Measurements from ENCODE around the gene ADCY1. TPM values are rescaled to one million over a fixed set of nuclear protein-coding genes. Genes with fewer than 3 reads are reported as not detected.

ADCY1 gene
- polyA plus RNA-seq, 1 experiment = 0.26 TPM

GRCh38 chr7:45712057-45712689 is 138.0 kb downstream of the ADCY1 start:
- TF ChIP-seq CTCF (IDR thresholded peaks at IDR 0.05; ENCODE audit: insufficient read depth, low read depth, low read length) = no peak
- no peak overlapping the region for H3K4me3 ChIP-seq (ENCODE audit: low read depth, low read length)
- peaks cover 6% of the 10 kb centered on the region for H3K27me3 ChIP-seq (ENCODE audit: control insufficient read depth, insufficient read depth, low read length)
- CTCF ChIA-PET = no interaction called here
- no peak for DNase-seq (ENCODE audit: low read depth)
- H3K36me3 ChIP-seq (ENCODE audit: control insufficient read depth, insufficient read depth, low read length) = no peaks in the 10 kb centered on the region
- POLR2A ChIA-PET = no interaction called here

- ChIA-PET CTCF (no interaction called here), POLR2A (no interaction called here)
- Histone ChIP-seq H3K4me3 (ENCODE audit: low read depth, low read length) (no peak overlapping the region), H3K36me3 (ENCODE audit: control insufficient read depth, insufficient read depth, low read length) (no peaks in the 10 kb centered on the region), H3K27me3 (ENCODE audit: control insufficient read depth, insufficient read depth, low read length) (peaks cover 3% of the 10 kb centered on the region)
- no peak for TF ChIP-seq CTCF (IDR thresholded peaks at IDR 0.05; ENCODE audit: insufficient read depth, low read depth, low read length)
- DNase-seq (ENCODE audit: low read depth) = no peak
Observed at GRCh38 chr7:45712872-45713668, 138.9 kb downstream of the ADCY1 start.

GRCh38 chr7:45713669-45714520 is 139.7 kb downstream of the ADCY1 start:
- Histone ChIP-seq H3K36me3 (ENCODE audit: control insufficient read depth, insufficient read depth, low read length) (no peaks in the 10 kb centered on the region), H3K27me3 (ENCODE audit: control insufficient read depth, insufficient read depth, low read length) (peaks cover 1% of the 10 kb centered on the region), H3K4me3 (ENCODE audit: low read depth, low read length) (no peak overlapping the region)
- ChIA-PET CTCF (no interaction called here), POLR2A (no interaction called here)
- DNase-seq (ENCODE audit: low read depth) = no peak
- TF ChIP-seq CTCF (IDR thresholded peaks at IDR 0.05; ENCODE audit: insufficient read depth, low read depth, low read length) = no peak

GRCh38 chr7:45714521-45714820 is 140.3 kb downstream of the ADCY1 start:
- CTCF ChIA-PET = no interaction called here
- no peak for TF ChIP-seq CTCF (IDR thresholded peaks at IDR 0.05; ENCODE audit: insufficient read depth, low read depth, low read length)
- no peak overlapping the region for H3K4me3 ChIP-seq (ENCODE audit: low read depth, low read length)
- H3K36me3 ChIP-seq (ENCODE audit: control insufficient read depth, insufficient read depth, low read length) = no peaks in the 10 kb centered on the region
- POLR2A ChIA-PET = no interaction called here
- H3K27me3 ChIP-seq (ENCODE audit: control insufficient read depth, insufficient read depth, low read length) = no peaks in the 10 kb centered on the region; the same call in 1 of the 2 replicates
- no peak for DNase-seq (ENCODE audit: low read depth)

Data from BJ (cell line).